ENCODE data around the gene LAIR1.

The LAIR1 gene

DNA sequence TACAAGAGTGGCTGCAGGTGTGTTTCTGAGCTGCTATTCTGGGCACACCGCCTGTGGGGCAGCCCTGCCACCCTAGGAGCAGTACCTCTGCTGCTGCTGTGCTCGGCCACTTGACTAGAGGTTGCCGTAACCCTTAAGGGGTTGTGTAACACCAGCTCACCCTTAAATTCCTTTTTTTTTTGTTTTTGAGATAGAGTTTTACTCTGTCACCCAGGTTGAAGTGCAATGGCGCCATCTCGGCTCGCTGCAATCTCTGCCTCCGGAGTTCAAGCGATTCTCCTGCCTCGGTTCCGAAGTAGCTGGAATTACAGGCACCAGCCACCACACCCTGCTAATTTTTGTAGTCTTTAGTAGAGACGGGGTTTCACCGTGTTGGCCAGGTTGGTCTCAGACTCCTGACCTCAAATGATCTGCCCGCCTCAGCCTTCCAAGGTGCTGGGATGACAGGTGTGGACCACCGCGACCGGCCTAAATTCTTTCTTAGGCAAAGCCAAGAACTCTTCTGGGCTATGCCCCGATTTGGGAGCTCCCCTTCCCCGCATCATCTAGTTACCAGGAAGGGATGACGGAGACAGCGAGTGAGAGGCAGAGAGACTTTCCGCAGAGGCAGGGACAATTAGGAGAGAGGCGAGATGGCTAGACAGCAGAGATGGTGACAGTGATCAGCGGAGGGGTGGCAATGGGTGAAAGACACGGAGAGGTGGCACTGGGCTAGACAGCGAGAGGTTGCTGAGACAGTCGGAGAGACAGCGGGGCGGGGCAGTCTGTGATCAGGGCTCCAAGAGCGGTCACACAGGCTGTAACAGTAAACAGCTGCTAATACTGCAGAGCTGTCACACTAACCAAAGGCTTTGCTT is 47.4 kb downstream of the LAIR1 start:
- H3K27ac ChIP-seq: no peak overlapping the region
- TF ChIP-seq ZFX (IDR thresholded peaks at IDR 0.05): no peak
- TF ChIP-seq, protein P1, sequence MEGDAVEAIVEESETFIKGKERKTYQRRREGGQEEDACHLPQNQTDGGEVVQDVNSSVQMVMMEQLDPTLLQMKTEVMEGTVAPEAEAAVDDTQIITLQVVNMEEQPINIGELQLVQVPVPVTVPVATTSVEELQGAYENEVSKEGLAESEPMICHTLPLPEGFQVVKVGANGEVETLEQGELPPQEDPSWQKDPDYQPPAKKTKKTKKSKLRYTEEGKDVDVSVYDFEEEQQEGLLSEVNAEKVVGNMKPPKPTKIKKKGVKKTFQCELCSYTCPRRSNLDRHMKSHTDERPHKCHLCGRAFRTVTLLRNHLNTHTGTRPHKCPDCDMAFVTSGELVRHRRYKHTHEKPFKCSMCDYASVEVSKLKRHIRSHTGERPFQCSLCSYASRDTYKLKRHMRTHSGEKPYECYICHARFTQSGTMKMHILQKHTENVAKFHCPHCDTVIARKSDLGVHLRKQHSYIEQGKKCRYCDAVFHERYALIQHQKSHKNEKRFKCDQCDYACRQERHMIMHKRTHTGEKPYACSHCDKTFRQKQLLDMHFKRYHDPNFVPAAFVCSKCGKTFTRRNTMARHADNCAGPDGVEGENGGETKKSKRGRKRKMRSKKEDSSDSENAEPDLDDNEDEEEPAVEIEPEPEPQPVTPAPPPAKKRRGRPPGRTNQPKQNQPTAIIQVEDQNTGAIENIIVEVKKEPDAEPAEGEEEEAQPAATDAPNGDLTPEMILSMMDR (conservative IDR thresholded peaks at IDR 0.05): no peak

DNA sequence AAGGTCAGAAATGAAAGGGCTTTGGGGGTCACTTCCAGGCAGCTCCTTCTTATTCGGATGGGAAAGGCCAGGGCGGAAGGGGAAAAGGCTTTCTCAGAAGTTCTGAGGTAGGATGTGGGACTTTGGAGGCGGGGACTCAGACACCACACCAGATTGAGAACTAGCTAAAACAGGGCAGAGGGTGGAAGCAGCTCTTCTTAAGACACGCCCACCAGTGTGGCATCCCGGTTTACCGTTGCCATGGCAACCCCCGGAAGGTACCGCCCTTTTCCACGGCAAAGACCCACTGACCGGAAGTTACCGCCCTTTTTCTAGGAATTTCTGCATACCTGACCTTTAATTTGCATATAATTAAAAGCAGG is 48.0 kb downstream of the LAIR1 start:
- H3K27ac ChIP-seq: no peak overlapping the region
- TF ChIP-seq, protein P1 (conservative IDR thresholded peaks at IDR 0.05): no peak
- no peak for TF ChIP-seq ZFX (IDR thresholded peaks at IDR 0.05)

DNA sequence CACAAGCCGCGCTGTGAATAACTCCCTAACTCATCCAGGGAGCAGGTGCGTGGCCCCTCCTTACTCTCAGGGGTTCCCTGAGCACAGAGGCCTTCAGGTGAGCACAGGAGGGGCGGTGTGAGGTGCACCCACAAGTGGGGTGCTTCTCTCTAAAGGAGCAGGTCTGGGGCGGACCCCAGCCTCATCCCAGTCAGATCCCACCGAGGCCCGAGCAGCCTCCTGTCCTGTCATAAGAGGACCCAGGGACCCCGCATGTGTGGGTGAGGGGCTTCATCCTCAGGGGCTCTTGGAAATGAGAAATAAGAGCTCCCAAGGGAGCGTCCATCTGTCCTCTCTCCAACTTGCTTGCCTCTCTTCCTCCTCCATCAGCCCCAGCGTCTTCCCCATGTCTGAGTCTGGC is 48.8 kb downstream of the LAIR1 start:
- no peak overlapping the region for H3K27ac ChIP-seq
- no peak for TF ChIP-seq ZFX (IDR thresholded peaks at IDR 0.05)
- TF ChIP-seq, protein P1 (conservative IDR thresholded peaks at IDR 0.05): no peak

DNA sequence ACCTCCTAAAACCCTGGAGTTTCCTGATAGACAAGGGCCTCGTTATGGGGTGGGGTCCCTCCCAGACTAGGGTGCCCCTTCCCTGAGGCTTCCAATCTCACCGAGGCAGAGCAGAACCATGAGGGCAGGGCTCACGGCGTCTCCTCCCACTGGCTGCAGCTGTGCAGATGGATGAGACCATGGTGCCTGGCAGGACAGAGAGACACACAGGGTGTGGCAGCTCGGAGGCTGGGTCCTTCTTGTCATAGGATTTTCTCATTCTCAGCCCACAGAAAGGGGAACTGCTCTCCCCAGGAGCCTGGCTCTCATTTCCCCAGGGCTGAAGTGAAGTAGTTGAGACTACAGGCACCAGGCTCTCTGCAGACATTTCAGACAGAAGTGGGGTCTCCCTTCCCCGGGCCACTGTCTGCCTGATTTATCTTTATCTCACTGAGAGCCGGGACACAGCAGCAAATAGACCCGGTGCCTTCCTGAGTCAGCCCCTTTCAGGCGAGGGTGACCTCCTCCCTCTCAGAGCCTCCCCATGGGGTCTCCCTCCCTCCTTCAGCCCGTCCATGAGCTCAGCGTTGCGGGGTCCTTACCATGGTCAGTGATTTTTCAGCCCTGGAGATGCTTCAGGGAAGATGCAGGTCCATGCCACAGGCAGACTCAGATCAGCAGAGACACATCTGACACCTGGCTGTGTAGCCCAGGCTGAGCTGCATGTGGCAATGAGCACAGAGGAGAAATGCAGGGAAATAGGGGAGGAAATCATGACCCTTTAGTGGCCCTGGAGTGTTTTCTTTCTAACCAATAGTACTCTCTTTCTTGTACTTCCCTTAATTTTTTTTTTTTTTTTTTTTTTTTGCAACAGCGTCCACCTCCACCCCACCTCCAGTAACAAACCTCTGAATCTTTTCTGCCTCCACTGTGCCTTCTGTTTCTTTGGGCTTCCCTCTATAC is 52.0 kb downstream of the LAIR1 start, which contains the start of gene LILRA5:
Gene LILRA5, minus strand, starts transcription at position 731 of the 942 bp plus-strand sequence. Its CDS starts 147 bp downstream, at position 584.
- TF ChIP-seq ZFX (IDR thresholded peaks at IDR 0.05): no peak
- TF ChIP-seq, protein P1 (conservative IDR thresholded peaks at IDR 0.05): no peak

DNA sequence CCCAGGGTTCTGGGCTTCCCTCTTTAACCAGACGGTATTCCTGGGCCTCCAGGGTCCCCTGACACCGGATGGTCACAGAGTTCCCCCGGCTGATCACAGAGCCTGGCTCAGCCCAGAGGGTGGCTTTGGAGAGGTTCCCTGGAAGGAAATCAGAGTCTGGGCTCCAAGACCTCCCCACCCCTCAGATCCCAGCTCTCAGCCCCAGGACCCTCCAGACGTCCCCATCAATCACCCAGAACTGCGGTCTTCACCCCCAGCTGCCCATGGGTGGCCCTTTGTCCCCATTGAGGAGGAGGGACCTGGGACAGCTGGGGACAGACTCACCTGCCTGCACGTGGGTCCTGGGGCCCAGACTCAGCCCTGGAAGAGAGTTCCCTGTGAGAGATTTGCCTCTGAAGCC is 52.7 kb downstream of the LAIR1 start:
- TF ChIP-seq ZFX (IDR thresholded peaks at IDR 0.05): no peak
- TF ChIP-seq, protein P1 (conservative IDR thresholded peaks at IDR 0.05): no peak

More for the DNA sequence above, 52.0 kb downstream of the LAIR1 start, which contains the start of gene LILRA5:
- H3K27ac ChIP-seq: no peak within 1 kb of the TSS

DNA sequence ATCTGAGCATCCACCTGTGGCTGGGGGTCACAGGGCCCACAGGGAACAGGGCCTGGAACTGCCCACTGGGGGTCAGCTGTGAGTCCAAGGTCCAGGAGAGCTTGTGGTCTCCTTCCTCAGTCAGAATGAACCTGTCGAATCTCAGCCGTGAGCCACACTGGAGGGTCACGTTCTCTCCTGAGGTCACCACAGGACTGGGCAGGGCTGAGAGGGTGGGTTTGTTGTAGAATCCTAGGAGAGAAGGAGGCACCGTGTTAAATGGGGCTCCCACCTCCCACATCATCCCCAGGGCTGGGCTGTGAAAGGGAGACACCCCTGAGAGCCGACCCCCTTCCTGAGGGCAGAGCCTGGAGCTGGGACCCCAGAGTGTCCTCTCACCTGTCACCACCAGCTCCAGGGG is 53.2 kb downstream of the LAIR1 start:
- no peak overlapping the region for H3K27ac ChIP-seq
- TF ChIP-seq, protein P1 (conservative IDR thresholded peaks at IDR 0.05): no peak
- TF ChIP-seq ZFX (IDR thresholded peaks at IDR 0.05): no peak

More for the DNA sequence above, 52.7 kb downstream of the LAIR1 start:
- H3K27ac ChIP-seq: no peak overlapping the region
